Activated gamma-delta T cell treated with anti-CD3 and anti-CD28 coated beads, Interleukin-2, amount 50 U/mL, for 16 hours (primary cell): ENCODE results near the gene DAP3.
"Not testable (repeated sequence)": the region's sequence is repeated elsewhere in the genome, so short reads cannot be mapped to it uniquely, and the experiment has no call there.

Experiments used
- DNase-seq: peaks from one replicate; pipeline ENCODE4 v3.0.0-alpha.2; 2020; ENCODE audit warnings: low read depth

Gene DAP3

DNA sequence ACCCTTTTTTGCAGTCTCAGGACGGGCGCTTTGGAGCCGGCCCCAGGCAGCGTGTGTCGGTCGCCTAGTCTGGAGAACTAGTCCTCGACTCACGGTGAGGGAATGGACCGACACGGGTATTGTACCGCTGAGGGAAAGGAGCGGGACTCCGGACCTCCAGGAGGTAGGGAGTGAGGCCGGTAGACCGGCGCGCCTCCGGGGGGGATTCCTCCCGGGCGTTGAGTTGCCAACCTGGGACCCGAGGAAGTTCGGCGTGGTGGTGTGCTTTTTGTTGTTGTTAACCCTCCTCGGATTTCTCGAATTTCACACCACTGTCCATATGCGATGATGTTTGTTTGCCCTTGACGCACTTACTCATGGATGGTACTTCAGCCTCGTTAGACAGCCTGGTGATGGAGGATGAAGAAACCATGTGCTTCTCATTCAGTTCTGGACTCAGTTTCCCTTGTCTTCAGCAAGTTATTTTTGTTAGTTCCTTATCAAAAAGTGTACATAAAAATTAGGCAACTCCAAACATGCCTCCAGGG is at the start of gene DAP3:
Gene DAP3 (plus strand): TSS at position 11 of the 527 bp plus-strand sequence. CDS start 20,689 bp downstream, outside the sequence.
- not testable (repeated sequence) for DNase-seq

DNA sequence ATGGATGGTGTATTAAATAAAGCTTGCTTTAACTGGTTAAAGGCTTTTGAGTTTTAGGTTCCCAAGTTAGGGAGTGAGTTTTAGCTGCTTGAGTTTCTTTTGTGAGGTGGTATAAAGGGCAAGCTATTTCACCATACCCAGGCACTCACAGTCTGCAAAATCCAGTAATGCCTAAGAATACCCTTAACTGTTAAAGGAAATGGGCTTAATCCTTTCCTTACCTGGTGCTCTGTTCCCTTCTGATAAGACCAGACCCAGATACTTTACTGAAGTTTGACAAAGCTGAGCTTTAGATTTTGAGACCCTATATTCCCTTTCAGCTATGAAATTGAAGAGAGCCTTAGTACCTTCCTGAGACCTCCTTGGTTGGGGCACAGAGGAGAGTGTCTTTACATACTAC is 48.5 kb upstream of the DAP3 start:
- no peak for DNase-seq

DNA sequence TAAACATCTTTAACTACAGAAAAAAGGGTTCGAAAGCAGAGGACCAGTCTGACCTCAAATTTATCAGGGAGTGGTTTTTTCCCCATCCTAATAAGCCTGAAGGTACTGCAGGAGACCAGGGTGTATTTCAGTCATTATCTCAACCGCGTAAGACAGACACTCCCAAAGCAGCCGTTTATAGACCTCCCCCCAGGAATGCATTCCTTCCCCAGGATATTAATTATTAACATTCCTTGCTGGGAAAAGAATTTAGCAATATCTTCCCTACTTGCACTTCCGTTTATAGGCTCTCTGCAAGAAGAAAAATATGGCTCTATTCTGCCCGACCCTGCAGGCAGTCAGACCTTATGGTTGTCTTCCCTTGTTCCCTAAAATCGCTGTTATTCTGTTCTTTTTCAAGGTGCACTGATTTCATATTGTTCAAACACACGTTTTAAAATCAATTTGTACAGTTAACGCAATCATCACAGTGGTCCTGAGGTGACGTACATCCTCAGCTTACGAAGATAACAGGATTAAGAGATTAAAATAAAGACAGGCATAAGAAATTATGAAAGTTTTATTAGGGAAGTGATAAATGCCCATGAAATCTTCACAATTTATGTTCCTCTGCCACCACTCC is 46.2 kb upstream of the DAP3 start:
- not testable (repeated sequence) for DNase-seq

DNA sequence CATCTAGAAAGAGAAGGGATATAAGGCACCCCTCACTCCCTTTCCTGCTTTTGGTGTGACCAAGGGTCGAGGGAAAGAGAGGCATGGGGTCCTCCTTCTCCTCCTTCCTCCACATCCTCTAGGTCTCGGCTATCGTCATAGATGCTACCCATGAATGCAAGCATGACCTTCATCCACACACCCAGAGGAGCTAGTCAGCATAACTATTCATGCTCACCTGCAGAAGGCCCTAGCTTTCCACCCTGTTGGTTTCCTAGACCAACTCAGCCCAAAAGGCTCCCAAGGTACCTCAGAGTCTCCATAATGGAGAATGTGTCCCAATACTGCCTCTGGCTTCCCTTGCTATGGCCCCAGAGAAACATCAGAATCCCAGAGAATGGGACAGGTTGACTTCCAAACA is 45.7 kb upstream of the DAP3 start:
- no peak for DNase-seq

DNA sequence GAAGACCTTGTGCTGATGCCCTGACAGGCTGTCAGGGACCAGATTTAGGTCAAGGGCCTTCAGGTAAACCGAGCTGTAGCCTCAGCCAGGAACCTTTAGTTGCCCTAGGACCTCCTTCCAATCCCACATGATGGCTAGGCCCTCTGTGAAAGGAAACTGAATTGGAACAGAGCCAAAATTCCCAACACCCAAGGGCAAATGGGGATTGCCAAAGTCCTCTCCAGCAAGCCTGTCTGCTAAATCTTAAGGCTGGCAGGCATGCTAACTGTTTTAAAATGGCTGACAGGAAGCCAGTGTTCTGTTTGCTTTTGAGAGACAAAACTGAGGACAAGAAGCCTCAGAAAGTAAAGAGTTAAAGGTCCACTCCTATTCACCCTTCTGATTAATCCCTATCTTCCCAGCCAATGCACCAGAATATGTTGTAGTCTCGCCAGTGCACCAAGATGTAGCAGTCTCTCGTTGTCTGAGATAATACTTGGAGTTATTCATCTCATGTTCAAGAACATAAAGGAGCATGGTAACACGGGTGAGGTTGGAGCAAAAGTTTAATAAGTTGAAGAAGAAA is 43.8 kb upstream of the DAP3 start:
- no peak for DNase-seq

DNA sequence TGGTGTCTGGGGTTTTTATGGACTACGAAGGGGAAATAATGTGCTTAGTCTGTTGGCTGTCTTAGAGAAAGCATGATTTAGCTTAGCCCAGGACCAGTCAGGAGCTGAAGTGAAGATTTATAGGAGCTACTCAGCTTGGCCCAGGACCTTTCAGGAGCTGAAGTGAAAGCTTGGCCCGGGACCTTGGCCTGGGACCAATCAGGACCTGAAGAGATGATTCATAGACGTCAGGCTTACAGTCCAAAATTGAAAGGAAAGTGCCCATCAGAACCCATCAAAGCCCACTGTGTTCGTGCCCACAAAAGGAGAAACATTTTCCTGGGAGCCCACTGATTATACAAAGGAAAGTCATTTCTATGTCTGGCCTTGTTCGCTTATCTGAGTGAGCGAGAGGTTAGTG is 43.2 kb upstream of the DAP3 start:
- no peak for DNase-seq

DNA sequence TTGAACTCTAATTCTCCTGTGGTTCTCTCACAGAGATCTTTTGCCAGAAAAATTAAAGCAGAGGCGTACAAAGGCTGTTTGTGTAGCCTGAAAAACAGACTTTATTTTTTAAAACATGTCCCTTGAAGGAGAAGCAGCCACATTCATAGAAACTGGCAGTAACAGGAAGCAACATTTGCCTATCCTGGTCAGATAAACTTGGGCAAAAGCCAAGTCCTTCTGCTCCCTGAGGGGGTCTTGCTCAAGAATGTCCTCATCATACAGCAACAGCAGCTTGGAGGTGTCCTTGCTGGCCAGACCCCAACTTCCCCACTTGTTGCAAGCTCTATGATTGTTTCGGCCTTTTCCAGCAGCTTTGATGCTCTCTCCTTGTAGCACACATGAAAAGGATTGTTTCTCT is 42.6 kb upstream of the DAP3 start:
- DNase-seq, result no peak

DNA sequence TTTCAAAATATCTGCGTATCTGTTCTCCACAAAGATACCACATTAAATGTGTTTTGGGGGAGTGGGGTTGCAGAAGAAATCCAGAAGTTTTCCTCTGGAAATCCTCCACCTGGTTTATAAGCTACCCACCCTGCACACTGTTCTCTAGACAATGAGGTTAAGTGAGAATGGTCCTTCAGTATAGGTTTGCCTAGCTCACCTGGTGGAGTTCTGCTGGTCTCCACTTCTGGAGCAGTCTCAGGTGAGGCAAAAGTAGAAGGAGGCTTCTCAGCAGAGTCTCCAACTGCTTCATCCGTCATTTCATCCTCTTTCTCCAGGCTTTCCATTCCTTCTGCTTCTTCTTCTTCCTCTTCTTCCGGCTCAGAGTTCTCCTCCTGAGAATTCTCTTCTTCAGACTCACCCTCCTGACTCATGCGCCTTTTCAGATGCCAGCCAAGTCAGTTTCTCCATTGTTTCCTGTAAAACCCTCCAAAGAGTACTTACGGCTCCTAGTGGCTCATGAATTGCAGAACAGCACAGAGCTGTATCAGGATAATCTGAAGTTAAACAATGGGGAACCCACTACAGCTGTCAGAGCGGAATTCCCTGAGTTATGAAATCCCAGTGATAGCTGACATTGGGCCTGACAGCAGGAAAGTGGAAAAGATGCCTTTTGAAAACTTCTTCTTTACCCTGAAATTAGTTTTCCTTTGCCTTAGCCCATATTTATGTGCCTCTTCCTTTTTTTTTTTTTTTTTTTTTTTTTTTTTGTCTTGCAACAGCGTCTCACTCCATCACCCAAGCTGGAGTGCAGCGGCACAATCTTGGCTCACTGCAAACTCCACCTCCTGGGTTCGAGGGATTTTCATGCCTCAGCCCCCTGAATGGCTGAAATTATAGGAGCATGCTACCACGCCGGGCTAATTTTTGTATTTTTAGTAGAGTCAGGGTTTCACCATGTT is 40.4 kb upstream of the DAP3 start:
- DNase-seq, result no peak

DNA sequence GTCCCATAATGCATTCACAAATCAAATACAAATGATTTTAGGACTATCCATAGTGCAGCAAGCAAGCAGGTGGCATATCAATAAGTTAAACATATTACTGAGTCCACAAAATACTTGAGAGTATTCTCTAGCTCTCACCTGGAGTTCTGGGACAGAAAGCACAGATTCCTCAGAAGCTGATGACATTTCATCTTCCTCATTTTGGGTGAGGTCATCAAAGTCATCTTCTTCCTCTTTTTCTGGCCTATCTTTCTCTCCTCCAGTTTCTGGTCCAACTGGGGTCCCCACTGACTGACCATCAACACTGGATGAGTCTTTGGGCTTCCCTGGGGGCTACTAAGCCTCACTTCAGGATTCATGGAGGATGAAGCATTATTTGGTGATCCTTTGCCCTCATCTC is 39.2 kb upstream of the DAP3 start:
- DNase-seq, result no peak

DNA sequence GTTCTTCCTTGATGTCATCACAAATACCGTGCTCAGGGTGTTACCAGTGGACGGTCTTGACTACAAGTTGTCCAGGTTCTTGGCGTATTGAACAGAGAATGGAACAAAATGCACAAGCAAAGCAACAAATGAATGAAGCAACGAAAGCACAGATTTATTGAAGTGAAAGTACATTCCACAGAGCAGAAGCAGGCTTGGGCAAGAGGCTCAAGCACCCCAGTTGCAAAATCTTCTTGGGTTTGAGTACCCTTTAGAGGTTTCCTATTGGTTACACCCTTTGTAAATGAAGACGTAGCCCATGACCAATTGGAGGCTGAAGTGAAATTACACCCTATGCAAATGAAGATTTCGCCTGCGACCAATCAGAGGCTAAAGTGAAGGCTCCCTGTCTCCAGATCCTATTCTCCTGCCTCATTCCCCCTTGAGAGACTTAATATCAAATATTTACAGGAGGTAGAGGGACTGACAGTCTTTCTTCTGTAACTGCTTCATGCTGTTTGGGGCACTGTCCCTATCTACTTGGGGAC is 38.6 kb upstream of the DAP3 start:
- no peak for DNase-seq

DNA sequence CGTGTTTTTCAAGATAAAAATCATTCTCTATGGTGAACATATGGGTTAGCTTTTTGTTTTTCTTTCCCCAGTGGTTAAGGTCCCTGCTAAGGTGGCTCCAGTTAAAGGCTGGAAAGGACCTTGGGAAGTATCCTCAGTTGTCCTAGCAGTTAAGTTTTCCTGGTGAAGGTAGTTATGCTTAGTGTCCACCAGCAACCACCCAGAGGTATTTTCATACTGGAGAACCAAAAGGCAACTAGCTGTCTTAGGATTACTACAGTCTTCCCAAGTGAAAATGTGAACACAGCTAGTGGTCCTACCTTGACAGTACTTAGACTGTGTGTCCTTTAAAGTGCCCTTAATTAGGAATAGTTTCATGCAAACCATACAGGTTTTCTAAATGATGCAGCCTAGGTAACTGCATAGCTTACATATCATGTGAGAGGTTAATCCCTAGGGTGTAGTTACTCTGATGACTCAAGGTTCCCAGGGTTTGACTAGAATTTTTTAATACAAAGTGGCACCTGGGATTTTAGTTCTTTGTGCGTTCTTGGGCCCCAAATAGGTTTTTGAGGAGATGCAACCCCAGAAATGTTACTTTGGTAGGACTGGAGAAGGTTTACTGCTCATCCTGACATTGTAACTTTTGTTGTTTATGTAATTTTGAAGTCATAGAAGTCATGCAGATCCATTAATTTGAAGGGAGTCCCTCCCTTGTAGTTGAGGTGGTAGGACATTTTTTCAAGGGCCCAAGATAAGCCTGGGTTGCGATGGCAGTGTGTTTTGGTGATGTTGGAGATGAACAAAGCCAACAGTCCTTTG is 36.8 kb upstream of the DAP3 start:
- no peak for DNase-seq

DNA sequence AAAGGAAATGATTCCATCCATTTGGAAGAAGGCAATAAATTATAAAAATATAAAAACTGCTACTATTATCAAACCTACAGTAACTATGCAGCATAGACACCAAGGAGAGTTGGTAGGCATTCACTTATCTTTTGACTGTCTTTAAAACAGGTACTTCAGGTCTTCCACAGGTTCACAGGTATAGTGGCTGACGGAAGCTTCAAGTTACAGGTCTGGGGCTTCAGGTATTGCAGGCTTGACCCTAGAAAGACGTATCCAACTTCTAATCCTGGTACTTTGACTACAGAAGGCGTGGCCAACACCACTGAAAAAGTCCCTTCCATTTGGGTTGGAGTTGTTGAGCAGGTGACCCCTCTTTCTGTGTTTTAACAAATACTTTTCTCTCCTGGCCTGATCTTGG is 35.9 kb upstream of the DAP3 start:
- DNase-seq, result no peak

DNA sequence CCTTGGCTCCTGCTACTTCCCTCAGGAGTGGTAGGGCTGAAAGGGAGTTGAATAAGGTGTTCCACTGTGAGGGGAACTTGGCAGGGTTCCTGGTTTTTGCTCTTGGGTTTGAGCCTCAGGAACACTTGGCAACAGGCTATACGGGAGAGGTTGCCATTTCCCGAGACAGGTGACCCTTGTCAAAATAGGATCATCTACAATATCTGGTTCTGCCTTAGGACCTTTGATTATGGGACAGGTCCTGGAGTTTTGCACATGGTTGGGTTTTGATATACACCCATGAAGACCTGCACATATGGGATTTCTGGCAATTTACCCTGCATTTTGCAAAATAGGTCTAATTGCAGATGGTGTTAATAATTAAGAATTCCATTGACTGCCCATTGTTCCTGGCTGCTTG is 31.4 kb upstream of the DAP3 start:
- DNase-seq, result no peak

DNA sequence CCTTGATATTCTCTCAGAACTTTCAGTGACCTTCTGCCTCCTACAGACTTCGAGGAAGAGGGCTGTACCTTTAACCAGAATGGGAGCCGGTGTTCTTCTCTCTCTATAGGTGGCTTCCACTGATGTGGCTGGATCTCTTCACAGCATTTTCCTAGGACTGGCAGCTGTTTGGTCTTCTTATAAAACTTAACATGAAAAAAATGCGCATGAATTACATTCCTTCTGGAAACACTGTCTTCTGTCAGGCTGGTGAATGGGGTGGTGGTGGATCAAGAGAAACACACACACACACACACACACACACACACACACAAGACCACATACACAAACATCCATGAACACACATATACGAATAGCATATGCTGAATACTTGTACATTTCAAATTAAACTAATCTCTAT is 27.7 kb upstream of the DAP3 start:
- not testable (repeated sequence) for DNase-seq

DNA sequence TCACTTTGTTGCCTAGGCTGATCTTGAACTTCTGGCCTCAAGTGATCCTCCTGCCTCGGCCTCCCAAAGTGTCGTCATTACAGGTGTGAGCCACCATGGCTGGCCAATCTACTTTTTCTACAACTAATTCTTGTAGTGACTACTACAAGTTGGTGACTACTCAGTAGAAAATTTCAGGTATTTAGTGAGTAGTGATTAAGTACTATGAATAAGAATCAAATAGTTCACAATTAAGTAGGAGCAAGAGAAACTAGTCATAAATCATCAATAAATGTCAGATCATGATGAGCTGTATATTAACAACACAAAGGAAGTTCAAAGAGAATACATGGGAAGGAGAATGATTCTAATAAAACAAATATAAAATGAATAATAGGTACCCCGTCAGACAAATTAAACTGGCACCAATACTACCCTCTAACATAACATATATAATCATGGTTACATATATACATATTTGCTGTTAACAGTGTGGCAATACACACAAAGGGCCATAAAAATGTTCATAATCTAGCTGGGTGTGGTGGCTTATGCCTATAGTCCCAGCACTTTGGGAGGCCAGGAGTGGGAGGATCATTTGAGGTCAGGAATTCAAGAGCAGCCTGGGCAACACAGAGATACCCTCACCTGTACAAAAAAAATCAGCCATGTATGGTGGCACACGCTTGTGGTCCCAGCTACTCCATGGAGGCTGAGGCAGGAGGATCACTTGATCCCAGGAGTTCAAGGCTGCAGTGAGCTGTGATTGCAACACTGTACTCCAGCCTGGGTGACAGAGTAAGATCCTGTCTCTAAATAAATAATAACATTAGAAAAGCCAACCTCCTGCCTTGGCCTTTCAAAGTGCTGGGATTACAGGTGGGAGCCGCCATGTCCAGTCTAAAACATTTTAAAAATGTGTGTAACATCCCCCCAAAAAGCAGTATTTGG is 19.4 kb upstream of the DAP3 start:
- DNase-seq, result no peak

DNA sequence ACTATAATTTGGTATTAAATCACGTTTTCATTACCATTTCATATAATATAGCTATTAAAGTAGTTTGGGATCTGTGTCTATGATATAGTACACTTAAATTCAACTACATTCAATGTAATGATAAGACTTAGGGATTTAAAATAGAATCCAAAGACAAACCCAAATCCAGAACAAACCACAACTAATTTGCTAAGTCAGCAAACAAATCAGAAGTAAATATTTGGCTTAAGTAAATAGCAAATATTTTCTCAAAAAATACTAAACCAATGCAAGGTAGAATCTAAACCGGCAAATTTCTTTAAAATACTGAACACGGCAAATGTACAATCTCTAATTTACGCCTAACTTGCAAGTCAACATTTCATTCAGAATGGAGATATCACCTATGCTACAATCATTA is 17.1 kb upstream of the DAP3 start:
- DNase-seq, result no peak

DNA sequence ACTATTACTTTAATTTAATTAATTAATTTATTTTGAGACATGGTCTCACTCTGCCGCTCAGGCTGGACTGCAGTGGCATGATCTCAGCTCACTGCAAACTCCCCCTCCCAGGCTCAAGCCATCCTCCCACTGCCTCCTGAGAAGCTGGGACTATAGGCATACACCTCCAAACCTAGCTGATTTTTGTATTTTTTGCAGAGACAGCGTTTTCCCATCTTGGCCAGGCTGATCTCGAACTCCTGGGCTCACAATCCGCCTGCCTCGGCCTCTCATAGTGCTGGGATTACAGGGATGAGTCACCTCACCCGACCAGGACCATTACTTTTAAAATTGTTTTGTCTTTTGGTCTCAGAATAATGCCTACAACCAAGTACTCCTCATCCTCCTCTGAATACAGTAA is 15.9 kb upstream of the DAP3 start:
- DNase-seq, result no peak

DNA sequence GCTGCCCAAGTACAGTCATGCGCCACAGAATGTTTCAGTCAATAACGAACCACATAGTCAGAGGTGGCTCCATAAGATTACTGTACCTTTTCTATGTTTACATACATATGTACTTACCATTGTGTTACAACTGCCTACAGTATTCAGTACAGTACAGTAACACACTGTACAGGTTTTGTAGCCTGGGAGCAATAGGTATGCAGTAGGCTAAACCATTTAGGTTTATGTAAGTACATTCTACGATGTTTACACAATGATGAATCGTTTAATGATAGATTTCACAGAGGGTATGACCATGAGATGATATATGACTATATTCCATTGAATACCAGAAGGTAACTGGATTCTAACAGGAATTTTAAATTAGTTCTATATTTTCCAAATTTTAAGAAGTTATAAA is 10.9 kb upstream of the DAP3 start:
- DNase-seq, result no peak

DNA sequence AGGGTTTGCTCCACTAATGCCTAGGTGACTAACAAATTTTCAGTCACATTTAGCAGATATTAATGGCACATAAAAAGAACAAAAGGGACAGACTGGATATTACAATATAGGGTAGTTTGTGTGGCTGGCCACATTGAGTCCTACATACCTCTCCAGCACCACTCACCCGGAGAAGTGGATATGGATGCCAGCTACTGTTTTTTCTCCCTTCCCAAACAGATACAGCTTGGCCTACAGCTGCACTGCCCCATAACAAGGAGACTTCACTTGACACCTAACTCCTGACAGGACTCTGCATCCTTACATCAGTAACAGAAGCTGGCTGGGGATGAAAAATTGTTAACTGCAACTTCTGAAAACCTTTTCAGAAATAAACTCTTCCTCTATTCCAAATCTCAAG is 9.9 kb upstream of the DAP3 start:
- not testable (repeated sequence) for DNase-seq

DNA sequence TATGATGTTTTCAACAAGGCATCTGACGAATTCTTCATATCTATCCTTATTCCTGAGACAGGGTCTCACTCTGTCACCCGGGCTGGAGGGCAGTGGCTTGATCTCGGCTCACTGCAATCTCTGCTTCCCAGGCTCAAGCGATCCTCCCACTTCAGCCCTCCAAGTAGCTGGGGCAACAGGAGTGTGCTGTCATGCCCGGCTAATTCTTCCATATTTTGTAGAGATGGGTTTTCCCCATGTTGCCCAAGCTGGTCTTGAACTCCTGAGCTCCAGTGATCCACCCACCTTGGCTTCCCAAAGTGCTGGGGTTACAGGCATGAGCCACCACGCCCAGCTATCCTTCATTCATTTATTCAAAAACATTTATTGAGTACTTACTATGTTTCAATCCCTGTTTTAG is 8.4 kb upstream of the DAP3 start:
- DNase-seq, result no peak

DNA sequence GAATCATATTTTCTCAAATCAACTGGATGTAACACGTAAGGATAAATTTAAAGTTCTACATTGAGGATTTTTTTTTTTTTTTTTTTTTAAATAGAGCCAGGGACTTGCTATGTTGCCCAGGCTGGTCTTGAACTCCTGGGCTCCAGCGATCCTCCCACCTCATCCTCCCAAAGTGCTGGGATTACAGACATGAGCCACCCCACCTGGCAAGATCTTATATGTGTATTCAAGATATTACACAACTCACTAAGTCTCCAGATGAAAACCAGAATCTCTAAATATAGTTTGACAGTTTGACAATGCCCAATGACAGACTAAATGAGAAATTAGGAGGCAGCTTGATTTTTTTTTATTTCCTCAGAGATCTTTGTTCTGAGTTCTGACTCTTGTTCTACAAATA is 7.1 kb upstream of the DAP3 start:
- no peak for DNase-seq
